ENCODE measurements around the gene SBF2.

Gene SBF2

GRCh38 chr11:10192036-10192435 lies 102.0 kb downstream of the SBF2 start:
- Histone ChIP-seq H3K9ac (ENCODE audit: low read length) (no peak overlapping the region), H3K4me2 (ENCODE audit: low read length) (no peak overlapping the region), H2BK120ac (ENCODE audit: low read depth, low read length) (no peak overlapping the region), H3K4ac (ENCODE audit: low read depth, low read length) (no peak overlapping the region), H3K56ac (ENCODE audit: low read length) (no peak overlapping the region), H3K27me3 (ENCODE audit: insufficient read depth, low read length, poor library complexity) (no peaks in the 10 kb centered on the region), H3K4me3 (ENCODE audit: low read length) (no peak overlapping the region), H3K79me1 (ENCODE audit: low read length) (peaks cover 5% of the 10 kb centered on the region), H2AK5ac (ENCODE audit: low read length) (no peak overlapping the region), H3K23ac (ENCODE audit: low read length) (no peak overlapping the region), H2BK5ac (ENCODE audit: low read length) (no peak overlapping the region), H3K27ac (ENCODE audit: low read depth, low read length) (no peak overlapping the region), H2BK15ac (replicated peaks; ENCODE audit: low read depth) (no peak overlapping the region), H4K8ac (ENCODE audit: low read depth, low read length) (no peak overlapping the region), H3K79me2 (ENCODE audit: control insufficient read depth, insufficient read depth, low read length) (no peaks in the 10 kb centered on the region), H3K18ac (ENCODE audit: low read length) (no peak overlapping the region), H4K5ac (ENCODE audit: low read length) (no peak overlapping the region), H3K4me1 (ENCODE audit: control insufficient read depth, low read depth, low read length) (no peaks in the 10 kb centered on the region), H3K36me3 (ENCODE audit: control insufficient read depth, insufficient read depth, low read length) (no peaks in the 10 kb centered on the region)
- DNase-seq = no peak
- no CpG with 5 or more reads among the region's 2 CpGs for WGBS (ENCODE audit: extremely low coverage, insufficient coverage, low lambda C conversion rate)

DNA sequence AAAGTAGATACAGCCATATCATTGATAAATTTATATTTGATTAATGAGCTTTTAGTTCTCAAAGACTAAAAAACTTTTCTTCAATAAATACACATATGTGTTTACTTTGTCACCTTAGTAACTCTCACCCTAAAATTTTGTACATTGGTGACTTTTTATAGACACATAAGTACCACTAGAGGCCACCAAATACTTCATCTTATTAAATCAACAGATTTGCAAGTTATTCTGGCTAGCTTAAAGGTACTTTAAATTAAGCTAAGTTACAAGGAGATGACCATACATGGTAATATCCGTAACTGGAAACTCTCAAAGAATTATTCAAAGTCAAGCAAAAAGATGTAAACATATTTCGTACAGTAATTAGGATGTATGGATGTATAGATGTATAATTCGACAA lies 112.2 kb downstream of the SBF2 start:
- H2BK120ac ChIP-seq (ENCODE audit: low read depth, low read length) = no peak overlapping the region
- H3K18ac ChIP-seq (ENCODE audit: low read length) = no peak overlapping the region
- no peak overlapping the region for H3K27ac ChIP-seq (ENCODE audit: low read depth, low read length)
- no peak overlapping the region for H3K9ac ChIP-seq (ENCODE audit: low read length)
- H2BK15ac ChIP-seq (replicated peaks; ENCODE audit: low read depth) = no peak overlapping the region
- H3K36me3 ChIP-seq (ENCODE audit: control insufficient read depth, insufficient read depth, low read length) = no peaks in the 10 kb centered on the region
- no peak overlapping the region for H3K23ac ChIP-seq (ENCODE audit: low read length)
- H3K79me2 ChIP-seq (ENCODE audit: control insufficient read depth, insufficient read depth, low read length) = no peaks in the 10 kb centered on the region
- peak; percentile 48 for DNase-seq
- H4K5ac ChIP-seq (ENCODE audit: low read length) = no peak overlapping the region
- H3K4me2 ChIP-seq (ENCODE audit: low read length) = no peak overlapping the region
- H3K27me3 ChIP-seq (ENCODE audit: insufficient read depth, low read length, poor library complexity) = no peaks in the 10 kb centered on the region
- no peak overlapping the region for H4K8ac ChIP-seq (ENCODE audit: low read depth, low read length)
- no peak overlapping the region for H2AK5ac ChIP-seq (ENCODE audit: low read length)
- H3K56ac ChIP-seq (ENCODE audit: low read length) = no peak overlapping the region
- H2BK5ac ChIP-seq (ENCODE audit: low read length) = no peak overlapping the region
- H3K4ac ChIP-seq (ENCODE audit: low read depth, low read length) = no peak overlapping the region
- no peak overlapping the region for H3K4me3 ChIP-seq (ENCODE audit: low read length)
- no peaks in the 10 kb centered on the region for H3K79me1 ChIP-seq (ENCODE audit: low read length)
- no peaks in the 10 kb centered on the region for H3K4me1 ChIP-seq (ENCODE audit: control insufficient read depth, low read depth, low read length)
- 100% methylated on average over 2 of the region's 3 CpGs for WGBS (ENCODE audit: extremely low coverage, insufficient coverage, low lambda C conversion rate)

GRCh38 chr11:10164621-10165020 lies 129.4 kb downstream of the SBF2 start:
- Histone ChIP-seq H3K4me2 (ENCODE audit: low read length) (no peak overlapping the region), H3K4me3 (ENCODE audit: low read length) (no peak overlapping the region), H3K79me2 (ENCODE audit: control insufficient read depth, insufficient read depth, low read length) (no peaks in the 10 kb centered on the region), H3K23ac (ENCODE audit: low read length) (no peak overlapping the region), H4K5ac (ENCODE audit: low read length) (no peak overlapping the region), H4K8ac (ENCODE audit: low read depth, low read length) (no peak overlapping the region), H3K9ac (ENCODE audit: low read length) (no peak overlapping the region), H3K36me3 (ENCODE audit: control insufficient read depth, insufficient read depth, low read length) (no peaks in the 10 kb centered on the region), H3K18ac (ENCODE audit: low read length) (no peak overlapping the region), H3K27me3 (ENCODE audit: insufficient read depth, low read length, poor library complexity) (no peaks in the 10 kb centered on the region), H2BK15ac (replicated peaks; ENCODE audit: low read depth) (no peak overlapping the region), H3K79me1 (ENCODE audit: low read length) (no peaks in the 10 kb centered on the region), H3K4me1 (ENCODE audit: control insufficient read depth, low read depth, low read length) (no peaks in the 10 kb centered on the region), H3K27ac (ENCODE audit: low read depth, low read length) (no peak overlapping the region), H3K4ac (ENCODE audit: low read depth, low read length) (no peak overlapping the region), H2BK120ac (ENCODE audit: low read depth, low read length) (no peak overlapping the region), H2AK5ac (ENCODE audit: low read length) (no peak overlapping the region), H2BK5ac (ENCODE audit: low read length) (no peak overlapping the region), H3K56ac (ENCODE audit: low read length) (no peak overlapping the region)
- DNase-seq = peak; percentile 16

- Histone ChIP-seq H3K79me1 (ENCODE audit: low read length) (peaks cover 2% of the 10 kb centered on the region), H3K9ac (ENCODE audit: low read length) (no peak overlapping the region), H3K56ac (ENCODE audit: low read length) (no peak overlapping the region), H3K79me2 (ENCODE audit: control insufficient read depth, insufficient read depth, low read length) (no peaks in the 10 kb centered on the region), H3K18ac (ENCODE audit: low read length) (no peak overlapping the region), H2BK120ac (ENCODE audit: low read depth, low read length) (no peak overlapping the region), H4K5ac (ENCODE audit: low read length) (no peak overlapping the region), H3K27ac (ENCODE audit: low read depth, low read length) (no peak overlapping the region), H2BK15ac (replicated peaks; ENCODE audit: low read depth) (no peak overlapping the region), H3K36me3 (ENCODE audit: control insufficient read depth, insufficient read depth, low read length) (no peaks in the 10 kb centered on the region), H2AK5ac (ENCODE audit: low read length) (no peak overlapping the region), H3K27me3 (ENCODE audit: insufficient read depth, low read length, poor library complexity) (no peaks in the 10 kb centered on the region), H3K4ac (ENCODE audit: low read depth, low read length) (no peak overlapping the region), H4K8ac (ENCODE audit: low read depth, low read length) (no peak overlapping the region), H3K4me2 (ENCODE audit: low read length) (no peak overlapping the region), H3K23ac (ENCODE audit: low read length) (no peak overlapping the region), H3K4me3 (ENCODE audit: low read length) (no peak overlapping the region), H3K4me1 (ENCODE audit: control insufficient read depth, low read depth, low read length) (no peaks in the 10 kb centered on the region), H2BK5ac (ENCODE audit: low read length) (no peak overlapping the region)
- DNase-seq = no peak
- no CpG with 5 or more reads among the region's 2 CpGs for WGBS (ENCODE audit: extremely low coverage, insufficient coverage, low lambda C conversion rate)
Observed at GRCh38 chr11:10162222-10162621, 131.8 kb downstream of the SBF2 start.

DNA sequence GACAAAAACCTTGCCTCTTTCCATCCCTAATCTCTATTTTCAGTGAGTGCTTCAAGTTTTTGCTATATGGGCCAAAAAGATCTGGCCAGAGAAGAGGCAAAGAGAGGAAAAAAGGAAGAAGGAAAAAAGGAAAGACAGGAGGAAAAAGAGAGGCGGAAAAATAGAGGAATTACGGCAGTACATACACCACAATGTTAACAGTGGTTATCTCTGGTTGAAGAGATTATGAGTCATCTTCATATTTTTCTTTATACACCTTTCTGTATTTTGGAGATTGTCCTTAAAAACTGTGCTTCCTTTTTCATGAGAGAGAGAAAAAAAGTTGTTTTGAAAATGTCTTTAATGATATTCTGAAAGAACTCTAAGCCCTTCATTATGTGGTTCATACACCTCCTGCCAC lies 133.7 kb downstream of the SBF2 start:
- no peak overlapping the region for H3K27ac ChIP-seq (ENCODE audit: low read depth, low read length)
- H3K79me1 ChIP-seq (ENCODE audit: low read length) = peaks cover 3% of the 10 kb centered on the region
- no peaks in the 10 kb centered on the region for H3K4me1 ChIP-seq (ENCODE audit: control insufficient read depth, low read depth, low read length)
- no peak overlapping the region for H2BK15ac ChIP-seq (replicated peaks; ENCODE audit: low read depth)
- no peak overlapping the region for H3K56ac ChIP-seq (ENCODE audit: low read length)
- H3K79me2 ChIP-seq (ENCODE audit: control insufficient read depth, insufficient read depth, low read length) = peaks cover 2% of the 10 kb centered on the region
- no peak overlapping the region for H3K18ac ChIP-seq (ENCODE audit: low read length)
- no CpG with 5 or more reads among the region's 2 CpGs for WGBS (ENCODE audit: extremely low coverage, insufficient coverage, low lambda C conversion rate)
- H3K36me3 ChIP-seq (ENCODE audit: control insufficient read depth, insufficient read depth, low read length) = no peaks in the 10 kb centered on the region
- H2AK5ac ChIP-seq (ENCODE audit: low read length) = no peak overlapping the region
- no peak overlapping the region for H3K4me2 ChIP-seq (ENCODE audit: low read length)
- H2BK120ac ChIP-seq (ENCODE audit: low read depth, low read length) = no peak overlapping the region
- no peak overlapping the region for H4K8ac ChIP-seq (ENCODE audit: low read depth, low read length)
- no peaks in the 10 kb centered on the region for H3K27me3 ChIP-seq (ENCODE audit: insufficient read depth, low read length, poor library complexity)
- DNase-seq = no peak
- no peak overlapping the region for H4K5ac ChIP-seq (ENCODE audit: low read length)
- no peak overlapping the region for H2BK5ac ChIP-seq (ENCODE audit: low read length)
- no peak overlapping the region for H3K23ac ChIP-seq (ENCODE audit: low read length)
- H3K4me3 ChIP-seq (ENCODE audit: low read length) = no peak overlapping the region
- H3K4ac ChIP-seq (ENCODE audit: low read depth, low read length) = no peak overlapping the region
- no peak overlapping the region for H3K9ac ChIP-seq (ENCODE audit: low read length)

DNA sequence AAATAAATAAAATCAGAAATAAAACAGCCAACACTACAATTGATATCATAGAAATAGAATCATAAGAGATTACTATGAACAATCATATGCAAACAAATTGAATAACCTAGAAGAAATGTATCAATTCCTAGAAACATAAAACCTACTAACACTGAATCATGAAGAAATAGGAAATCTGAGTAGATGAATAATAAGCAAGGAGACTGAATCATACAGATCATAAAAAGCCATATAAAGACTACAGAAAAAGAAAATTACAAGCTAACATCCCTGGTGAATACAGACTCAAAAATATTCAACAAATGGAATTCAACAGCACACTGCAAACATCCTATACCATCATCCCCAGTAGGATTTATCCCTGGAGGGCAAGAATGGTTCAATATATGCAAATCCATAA lies 135.6 kb downstream of the SBF2 start:
- Histone ChIP-seq H3K79me1 (ENCODE audit: low read length) (peaks cover 3% of the 10 kb centered on the region), H3K9ac (ENCODE audit: low read length) (no peak overlapping the region), H3K23ac (ENCODE audit: low read length) (no peak overlapping the region), H3K27me3 (ENCODE audit: insufficient read depth, low read length, poor library complexity) (no peaks in the 10 kb centered on the region), H3K27ac (ENCODE audit: low read depth, low read length) (no peak overlapping the region), H3K18ac (ENCODE audit: low read length) (no peak overlapping the region), H2AK5ac (ENCODE audit: low read length) (no peak overlapping the region), H2BK15ac (replicated peaks; ENCODE audit: low read depth) (no peak overlapping the region), H4K8ac (ENCODE audit: low read depth, low read length) (no peak overlapping the region), H2BK5ac (ENCODE audit: low read length) (no peak overlapping the region), H3K4ac (ENCODE audit: low read depth, low read length) (no peak overlapping the region), H3K56ac (ENCODE audit: low read length) (no peak overlapping the region), H3K4me3 (ENCODE audit: low read length) (no peak overlapping the region), H3K4me2 (ENCODE audit: low read length) (no peak overlapping the region), H3K4me1 (ENCODE audit: control insufficient read depth, low read depth, low read length) (no peaks in the 10 kb centered on the region), H4K5ac (ENCODE audit: low read length) (no peak overlapping the region), H3K36me3 (ENCODE audit: control insufficient read depth, insufficient read depth, low read length) (no peaks in the 10 kb centered on the region), H2BK120ac (ENCODE audit: low read depth, low read length) (no peak overlapping the region), H3K79me2 (ENCODE audit: control insufficient read depth, insufficient read depth, low read length) (peaks cover 2% of the 10 kb centered on the region)
- no peak for DNase-seq
